ENCODE measurements around the gene PTGES3L.
"Not testable (repeated sequence)": the region's sequence is repeated elsewhere in the genome, so short reads cannot be mapped to it uniquely, and the experiment has no call there.

Gene PTGES3L

GRCh38 chr17:43014020-43014648 lies 34.3 kb upstream of the PTGES3L start:
- DNase-seq (ENCODE audit: low read depth), result no peak

- no peak for DNase-seq (ENCODE audit: low read depth)
These were observed 33.4 kb upstream of the PTGES3L start for GRCh38 chr17:43013296-43013695.

GRCh38 chr17:43011728-43012472 lies 32.0 kb upstream of the PTGES3L start:
- DNase-seq (ENCODE audit: low read depth), result no peak

DNA sequence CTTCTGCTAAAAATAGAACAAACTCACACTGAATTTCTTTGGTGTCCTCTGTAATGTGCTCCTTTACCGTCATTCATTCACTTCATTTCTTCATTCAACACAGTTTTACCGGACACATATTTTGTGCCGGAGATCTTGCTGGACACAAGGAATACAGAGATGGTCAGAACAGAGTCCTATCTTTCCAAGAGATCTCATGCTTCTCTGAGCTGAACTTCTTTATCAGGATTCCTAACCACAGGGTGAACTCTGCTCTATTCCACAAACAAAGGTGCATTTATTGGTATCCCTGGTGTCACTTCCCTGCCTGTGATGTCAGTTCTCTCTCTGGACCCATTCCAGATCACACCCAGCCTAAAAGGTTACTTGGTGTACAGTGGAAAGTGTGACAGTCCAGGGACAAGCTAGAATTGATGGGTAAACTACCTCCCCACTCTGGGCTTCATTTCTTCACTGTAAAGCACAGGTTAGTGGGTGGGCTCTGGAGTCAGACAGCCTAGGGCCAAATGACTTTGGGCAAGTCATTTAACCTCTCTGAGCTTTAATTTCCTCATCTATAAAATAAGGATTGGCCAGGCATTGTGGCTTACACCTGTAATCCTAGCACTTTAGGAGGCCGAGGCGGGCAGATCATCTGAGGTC lies 30.9 kb upstream of the PTGES3L start:
- DNase-seq (ENCODE audit: low read depth), result no peak

DNA sequence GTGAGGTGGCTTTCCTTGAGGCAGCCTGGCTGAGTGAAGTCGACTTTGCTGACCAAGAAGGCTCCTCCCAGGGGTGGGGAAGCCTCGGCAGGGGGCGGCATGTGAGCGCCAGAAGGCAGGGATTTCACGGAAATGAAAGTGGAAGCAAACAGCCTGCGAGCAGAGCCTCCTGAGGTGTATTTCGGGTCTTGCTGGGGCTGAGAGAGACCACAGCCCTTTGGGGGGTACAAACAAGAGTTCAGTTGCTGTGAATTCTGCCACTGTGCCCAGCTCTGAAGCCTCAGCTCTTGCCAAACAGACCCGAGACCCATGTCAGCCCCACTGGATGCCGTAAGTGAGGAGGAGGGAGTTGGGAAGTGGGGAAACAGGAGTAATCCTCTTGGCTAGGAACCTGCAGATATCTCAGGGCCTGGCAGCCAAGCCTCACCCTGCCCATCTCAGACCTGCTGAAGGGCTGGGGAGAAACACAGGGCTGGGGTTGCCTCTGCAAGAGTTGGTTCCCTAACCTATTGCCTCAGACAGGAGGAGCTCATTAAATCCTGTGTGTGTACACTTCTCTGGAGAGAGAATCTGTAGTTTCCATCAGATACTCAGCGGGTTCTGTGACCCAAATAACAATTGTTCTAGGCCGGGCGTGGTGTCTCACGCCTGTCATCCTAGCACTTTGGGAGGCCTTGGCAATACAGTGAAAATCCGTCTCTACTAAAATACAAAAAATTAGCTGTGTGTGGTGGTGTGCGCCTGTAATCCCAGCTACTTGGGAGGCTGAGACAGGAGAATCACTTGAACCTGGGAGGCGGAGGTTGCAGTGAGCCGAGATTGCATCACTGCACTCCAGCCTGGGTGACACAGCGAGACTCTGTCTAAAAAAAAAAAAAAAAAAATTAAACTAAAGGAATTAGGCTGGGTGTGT lies 27.0 kb upstream of the PTGES3L start, which contains the start of gene IFI35:
Gene IFI35, plus strand, starts transcription at position 146 of the 913 bp plus-strand sequence. Its CDS starts 164 bp downstream, at position 310.
- DNase-seq (ENCODE audit: low read depth), result peak; percentile 72

- no peak for DNase-seq (ENCODE audit: low read depth)
These were observed 23.8 kb upstream of the PTGES3L start for GRCh38 chr17:43003542-43004172.

GRCh38 chr17:43000894-43001293 lies 21.0 kb upstream of the PTGES3L start:
- DNase-seq (ENCODE audit: low read depth), result not testable (repeated sequence)

- DNase-seq (ENCODE audit: low read depth), result no peak
These were observed 19.2 kb upstream of the PTGES3L start for GRCh38 chr17:42999003-42999525.

GRCh38 chr17:42997984-42998938 lies 18.4 kb upstream of the PTGES3L start, which contains the start of gene RPL27:
RPL27 (plus strand) TSS chr17:42998419; CDS start chr17:42998751, 332 bp downstream.
- DNase-seq (ENCODE audit: low read depth), result peak; percentile 98

DNA sequence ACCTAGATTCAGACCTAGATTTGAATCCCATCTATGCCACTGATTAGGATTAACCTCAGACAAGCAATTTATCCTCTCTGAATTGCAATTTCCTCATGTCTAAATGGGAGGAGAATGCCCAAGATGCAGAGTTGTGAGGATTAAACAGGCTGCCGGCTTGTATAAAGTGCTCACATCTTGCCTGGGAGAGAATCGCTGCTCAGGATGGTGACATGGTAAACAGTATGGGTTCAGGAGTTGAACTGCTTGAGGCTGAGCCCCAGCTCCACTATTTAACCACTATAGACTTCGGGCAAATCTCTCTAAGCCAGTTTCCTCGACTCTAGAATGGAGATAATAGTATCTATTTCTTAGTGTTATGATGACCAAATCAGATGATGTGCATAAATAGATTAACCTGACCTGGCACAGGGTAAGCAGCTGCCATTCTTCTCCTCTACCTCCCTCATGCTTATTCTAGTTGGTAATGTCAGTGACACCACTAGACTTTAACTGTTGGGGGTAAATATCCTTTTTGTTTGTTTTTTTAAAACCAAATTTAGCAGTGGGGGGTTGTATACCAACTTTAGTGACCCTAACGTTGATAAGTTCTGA lies 17.6 kb upstream of the PTGES3L start:
- no peak for DNase-seq (ENCODE audit: low read depth)

GRCh38 chr17:42993913-42994312 lies 14.0 kb upstream of the PTGES3L start:
- DNase-seq (ENCODE audit: low read depth), result not testable (repeated sequence)

GRCh38 chr17:42992872-42993271 lies 13.0 kb upstream of the PTGES3L start:
- no peak for DNase-seq (ENCODE audit: low read depth)

DNA sequence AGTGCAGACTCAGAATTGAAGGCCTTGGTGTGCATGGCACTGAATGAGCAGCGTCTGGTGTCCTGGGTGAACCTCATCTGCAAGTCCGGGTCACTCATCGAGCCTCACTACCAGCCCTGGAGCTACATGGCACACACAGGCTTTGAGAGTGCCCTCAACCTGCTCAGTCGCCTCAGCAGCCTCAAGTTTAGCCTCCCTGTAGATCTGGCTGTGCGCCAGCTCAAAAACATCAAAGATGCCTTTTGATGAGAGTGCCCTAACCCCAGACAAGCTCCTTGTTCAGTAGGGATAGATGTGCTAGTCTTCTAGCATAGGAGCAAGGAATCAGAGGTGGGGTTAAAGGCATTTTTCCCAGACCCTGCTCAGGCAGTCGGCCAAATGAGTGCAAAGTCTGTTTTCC lies 11.6 kb upstream of the PTGES3L start:
- DNase-seq (ENCODE audit: low read depth), result no peak

GRCh38 chr17:42989726-42990652 lies 10.1 kb upstream of the PTGES3L start:
- no peak for DNase-seq (ENCODE audit: low read depth)

DNA sequence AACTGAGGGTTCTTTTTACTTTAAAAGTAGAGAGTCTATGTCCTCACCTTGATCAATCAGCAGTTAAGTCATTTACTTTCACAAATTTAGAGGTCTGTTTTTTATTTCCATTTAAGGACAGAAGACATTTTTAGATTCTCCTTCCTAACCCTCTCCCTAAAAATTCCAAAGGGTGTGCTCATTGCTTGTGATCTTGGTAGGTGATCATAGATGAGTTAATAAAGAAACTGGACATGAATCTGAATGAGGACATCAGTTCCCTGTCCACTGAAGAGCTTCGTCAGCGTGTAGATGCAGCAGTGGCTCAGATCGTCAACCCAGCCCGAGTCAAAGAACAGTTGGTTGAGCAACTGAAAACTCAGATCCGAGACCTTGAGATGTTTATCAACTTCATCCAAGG lies 9.3 kb upstream of the PTGES3L start:
- no peak for DNase-seq (ENCODE audit: low read depth)

- no peak for DNase-seq (ENCODE audit: low read depth)
These were observed 5.3 kb upstream of the PTGES3L start for GRCh38 chr17:42985225-42985624.

DNA sequence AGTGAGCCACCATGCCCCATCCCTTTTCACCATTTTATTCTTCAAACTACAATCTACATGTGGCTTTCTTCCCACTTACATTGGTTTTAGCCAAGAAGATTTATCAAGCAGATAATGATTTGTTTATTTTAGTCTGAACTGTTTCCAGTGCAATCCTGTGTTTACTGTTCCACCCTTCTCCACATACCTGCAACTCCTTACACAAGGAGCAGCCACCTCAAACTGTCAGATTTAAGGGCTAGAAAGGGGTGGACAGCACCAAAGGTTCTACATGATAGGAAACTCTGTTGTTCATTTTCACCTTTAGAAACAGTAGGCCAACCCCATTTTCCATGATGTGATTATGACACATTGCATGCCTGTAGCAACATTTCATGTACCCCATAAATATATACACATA lies 2.4 kb upstream of the PTGES3L start:
- no peak for DNase-seq (ENCODE audit: low read depth)

GRCh38 chr17:42980766-42981397 lies 1.0 kb upstream of the PTGES3L start:
- DNase-seq (ENCODE audit: low read depth), result peak; percentile 30

All from T follicular helper cell (primary cell).